HS-27A (cell line): ENCODE measurements around the gene HOXC10.

Source experiments
- DNase-seq: peaks from one replicate; pipeline ENCODE4 v3.0.0-alpha.2; 2012; ENCODE audit warnings: low read depth, missing footprints

HOXC10 gene

GRCh38 chr12:53992377-53992889 lies 7.5 kb downstream of the HOXC10 start:
- DNase-seq: no peak

DNA sequence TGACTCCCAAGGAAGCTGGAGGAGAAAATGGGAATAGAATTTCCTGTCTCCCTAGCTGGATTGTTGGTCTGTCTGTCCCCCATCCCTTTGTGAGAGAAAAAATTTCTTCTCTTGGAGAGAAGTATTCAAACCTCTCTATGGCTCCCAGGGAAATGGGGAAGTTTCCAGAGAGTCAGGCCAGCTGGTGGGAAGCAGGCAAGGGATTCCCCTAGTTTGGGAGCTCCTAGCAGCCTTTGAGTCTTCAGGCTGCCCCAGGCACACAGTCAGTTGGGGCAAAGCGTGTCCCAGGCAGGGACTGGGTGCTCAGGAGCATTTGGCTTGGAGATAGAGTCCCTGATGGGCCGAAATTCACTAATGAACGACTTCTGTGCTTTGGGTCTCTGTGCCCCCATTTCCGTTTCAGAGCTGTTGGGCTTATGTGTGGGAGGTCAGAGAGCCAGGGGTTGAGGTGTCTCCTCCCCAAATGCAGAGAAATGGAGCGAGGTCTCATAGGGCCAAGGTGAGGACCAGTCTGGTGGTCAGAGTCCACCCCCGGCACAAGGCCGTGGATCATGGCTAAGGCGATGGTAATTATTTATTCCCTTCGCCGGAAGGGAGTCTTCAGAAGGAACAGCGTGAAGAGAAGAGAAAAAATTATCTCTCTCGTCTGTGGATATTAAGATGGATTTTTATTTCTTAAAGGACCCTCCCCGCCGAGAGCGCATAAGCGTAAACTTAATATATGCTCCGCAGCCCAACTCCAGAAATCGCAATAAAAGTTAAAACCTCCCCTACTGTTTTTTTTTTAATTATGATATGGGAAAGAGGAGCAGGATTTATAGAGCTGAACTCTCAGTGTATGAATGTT lies 8.4 kb downstream of the HOXC10 start:
- DNase-seq: no peak

DNA sequence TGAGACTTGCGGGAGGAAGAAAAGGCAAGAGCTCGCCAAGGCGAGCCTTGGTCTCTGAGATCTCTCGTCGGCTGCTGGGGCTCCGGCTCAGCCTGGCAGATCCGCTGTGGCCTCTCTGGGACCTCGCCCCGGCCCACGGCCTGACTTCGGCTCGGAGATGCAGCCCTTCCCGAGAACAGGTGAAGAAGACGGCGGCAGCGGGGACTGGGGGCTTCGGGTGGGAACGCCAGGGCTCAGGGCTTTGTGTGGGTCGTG lies 9.0 kb downstream of the HOXC10 start:
- DNase-seq: no peak

DNA sequence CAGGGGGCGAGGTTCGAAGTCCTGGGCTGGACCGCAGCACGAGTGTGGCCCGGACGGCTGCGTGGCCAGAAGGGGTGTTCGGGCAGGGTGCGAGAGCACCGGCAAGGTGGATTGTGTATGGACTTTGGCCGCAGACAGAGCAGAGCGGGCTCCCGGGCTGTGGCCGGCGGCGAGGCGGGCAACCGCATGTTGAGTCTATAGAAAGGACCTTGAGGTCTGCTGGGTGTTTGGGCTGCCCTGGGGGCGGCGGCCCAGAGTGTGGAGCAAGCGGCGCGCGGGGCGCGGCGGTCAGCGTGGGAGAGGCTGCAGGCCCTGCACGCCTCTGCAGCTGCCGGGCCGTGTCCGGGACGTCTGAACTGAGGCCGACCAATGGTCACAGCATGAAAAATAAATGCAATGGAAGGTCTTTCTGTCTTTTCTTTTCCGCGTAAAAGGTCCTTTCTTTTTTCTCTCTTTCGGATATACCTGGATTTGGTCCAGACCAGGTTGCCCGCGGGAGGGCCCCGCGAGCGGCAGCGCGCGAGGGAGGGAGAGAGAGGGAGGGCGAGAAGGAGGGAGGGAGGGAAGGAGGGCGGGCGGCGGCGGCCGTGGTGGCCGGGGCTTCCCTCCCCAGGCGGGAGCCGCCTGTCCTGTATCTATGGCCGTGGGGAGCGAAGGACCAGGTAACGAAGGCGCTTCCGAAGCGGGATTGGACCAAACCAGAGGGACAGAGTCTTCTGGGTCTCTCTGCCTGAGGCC lies 9.5 kb downstream of the HOXC10 start:
- no peak for DNase-seq

- peak; percentile 42 for DNase-seq
These were observed 10.0 kb downstream of the HOXC10 start for GRCh38 chr12:53995002-53995377.

DNA sequence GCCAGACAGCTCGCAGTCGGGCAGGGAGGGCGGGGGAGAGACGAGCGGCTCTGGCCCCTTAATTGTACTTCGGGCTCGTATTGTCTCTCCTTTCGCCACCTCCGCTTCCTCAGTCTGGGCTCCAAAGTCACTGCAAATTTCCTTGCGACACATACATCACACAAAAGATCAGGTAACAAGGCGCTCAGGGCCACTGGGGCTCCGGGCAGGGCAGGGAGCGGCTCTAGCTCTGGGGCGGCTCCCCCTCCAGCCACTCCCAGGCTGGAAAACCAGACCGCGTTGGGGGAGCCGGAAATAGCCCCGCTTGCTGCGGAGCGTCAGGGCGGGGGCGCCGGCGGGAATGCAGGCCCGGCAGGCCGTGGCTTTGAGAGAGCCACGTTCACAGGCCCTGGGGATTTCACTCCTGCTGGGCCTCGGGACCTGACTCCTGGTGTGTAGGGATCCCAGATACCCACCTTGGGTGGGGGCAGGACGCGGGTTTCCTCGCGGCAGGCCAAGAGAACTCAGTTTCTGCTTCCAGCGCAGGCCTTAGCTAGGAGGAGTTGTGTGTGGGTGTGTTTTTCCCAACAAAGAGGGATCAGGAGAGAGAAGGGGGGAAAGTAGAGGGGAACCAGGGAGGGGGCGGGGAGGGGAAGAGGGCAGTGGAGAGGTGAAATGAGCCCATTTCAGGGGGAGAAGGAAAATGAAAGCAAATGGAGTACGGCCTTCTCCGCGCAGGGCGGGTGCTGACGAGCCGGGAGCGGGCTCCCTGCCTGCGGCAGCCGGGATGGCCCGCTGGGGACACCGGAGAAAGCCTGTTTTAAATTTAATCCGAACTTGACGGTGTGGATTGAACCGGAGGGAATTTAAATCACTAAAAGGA lies 10.7 kb downstream of the HOXC10 start:
- DNase-seq: peak; percentile 58

DNA sequence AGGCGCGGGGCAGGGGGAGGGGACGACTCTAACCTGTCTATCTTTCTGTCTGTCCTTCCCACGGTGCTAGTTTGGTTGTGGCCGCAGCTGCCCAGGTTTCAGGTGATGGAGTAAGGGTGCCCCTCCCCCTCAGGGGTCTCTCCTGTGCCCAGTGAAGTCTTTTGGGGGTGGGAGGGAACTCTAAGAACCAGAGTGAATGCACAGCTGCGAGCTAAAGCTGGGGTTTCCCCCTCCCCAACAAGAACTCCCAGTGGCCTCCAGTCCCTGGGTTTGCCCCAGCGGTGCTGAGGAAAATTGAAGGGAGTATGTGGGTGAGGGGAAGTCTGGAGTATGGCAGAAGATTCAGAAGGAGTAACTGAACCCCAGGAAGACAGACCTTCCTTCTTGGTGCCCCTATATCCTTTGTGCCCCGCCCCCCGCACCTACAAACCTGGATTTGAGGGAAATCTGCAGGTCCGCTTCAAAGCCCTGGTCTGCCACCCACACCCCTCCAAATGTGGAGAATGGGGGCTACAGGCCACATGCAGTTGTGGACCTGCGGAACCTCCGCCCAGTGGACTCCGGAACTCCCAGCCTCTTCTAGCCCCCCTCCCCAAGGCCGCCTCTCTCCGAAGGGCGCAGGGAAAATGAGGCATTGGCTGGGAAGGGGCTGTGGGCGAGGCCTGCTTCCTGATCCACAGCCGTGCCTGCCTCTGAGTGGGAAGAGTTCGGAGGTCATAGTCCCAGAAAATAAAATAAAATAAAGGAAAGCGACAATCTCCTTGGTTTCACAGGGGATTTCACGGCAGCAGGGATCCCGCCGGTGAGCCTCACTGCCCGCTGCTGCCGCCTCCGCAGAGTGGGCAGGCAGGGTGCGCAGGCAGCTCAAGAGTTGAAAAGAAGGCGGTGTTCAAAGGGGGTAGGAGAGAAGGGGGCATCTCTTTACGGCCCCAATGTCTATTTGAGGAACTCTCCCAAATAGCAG lies 11.6 kb downstream of the HOXC10 start:
- no peak for DNase-seq

- DNase-seq: no peak
These were observed 12.5 kb downstream of the HOXC10 start for GRCh38 chr12:53997204-53998109.

DNA sequence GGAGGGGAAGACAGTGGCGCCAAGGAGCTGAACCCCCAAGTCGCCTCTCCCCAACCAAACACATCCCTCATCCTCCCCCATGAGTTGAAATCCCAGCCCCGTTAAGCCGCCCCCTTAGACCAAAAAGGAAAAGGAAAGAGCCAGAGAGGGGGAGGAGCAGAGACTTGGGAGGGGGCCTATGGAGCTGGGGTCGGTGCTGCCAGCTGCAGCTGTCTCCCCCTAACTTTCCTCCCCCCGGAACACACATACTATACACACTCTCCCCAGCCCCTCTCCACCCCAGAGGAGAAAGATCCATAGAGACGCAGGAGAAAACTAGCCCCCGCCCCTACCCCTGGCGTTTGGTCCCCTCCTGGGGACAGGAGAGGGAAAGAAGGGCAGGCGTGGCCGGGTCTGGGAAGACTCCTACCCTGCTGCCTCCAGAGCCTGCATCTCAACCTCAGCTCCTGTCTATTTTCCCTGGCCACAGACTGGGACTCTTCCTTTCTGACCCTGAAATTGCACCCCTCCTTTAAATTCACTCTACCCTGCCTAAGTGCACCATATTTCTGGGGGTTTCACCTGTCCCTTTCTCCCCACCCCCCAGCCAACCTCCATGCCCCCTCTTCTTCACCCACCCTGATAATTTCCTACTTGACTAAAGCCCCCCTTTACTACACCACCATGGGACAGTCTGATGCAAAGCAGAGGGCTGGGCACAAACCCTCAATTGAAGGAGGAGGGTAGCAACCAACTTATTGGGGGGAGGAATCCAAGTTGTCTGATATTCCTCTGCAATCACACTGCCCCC lies 13.4 kb downstream of the HOXC10 start:
- no peak for DNase-seq

DNA sequence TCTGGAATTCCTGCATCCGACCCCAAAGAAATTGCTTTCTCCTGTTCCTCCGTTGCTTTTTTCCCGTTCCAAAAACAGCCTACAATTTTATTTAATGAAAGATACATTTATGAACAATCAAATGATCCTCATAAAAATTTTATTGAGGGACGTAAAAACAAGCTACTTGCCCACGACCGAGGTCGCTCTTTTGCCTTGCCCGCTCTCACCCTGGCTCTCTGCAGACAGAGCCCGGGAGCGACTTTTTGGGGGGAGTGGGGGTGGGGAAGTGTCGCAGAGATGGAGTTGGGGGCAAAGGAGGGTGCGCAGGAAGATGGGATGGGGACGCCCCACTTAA lies 13.9 kb downstream of the HOXC10 start:
- DNase-seq: no peak

DNA sequence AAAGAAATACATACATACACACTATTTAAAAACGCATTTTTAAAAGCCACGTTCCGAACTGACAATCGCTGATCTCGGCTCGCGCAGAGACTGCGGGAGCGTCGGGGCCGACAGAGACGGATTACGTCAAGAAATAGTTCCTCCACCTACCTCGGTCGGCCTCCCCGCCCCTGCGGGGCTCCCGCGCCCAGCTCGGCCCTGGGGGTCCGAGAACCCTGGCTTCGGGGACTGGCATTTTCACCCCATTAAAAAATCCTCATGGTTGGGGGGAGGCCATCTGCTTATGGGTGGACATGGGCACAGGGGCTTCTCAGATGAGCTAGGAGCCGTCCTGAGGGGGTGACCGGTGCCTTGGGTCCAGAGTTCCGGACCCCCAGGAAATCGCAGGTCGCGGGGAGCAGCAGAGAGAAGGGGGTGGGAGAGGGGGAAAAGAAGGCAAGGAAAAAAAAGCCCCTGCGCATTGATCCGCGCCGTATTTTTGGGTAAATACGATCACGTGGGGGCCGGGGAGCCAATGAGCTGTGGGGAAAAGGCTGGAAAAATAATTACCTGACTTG lies 14.7 kb downstream of the HOXC10 start:
- DNase-seq: peak; percentile 59

- no peak for DNase-seq
These were observed 15.5 kb downstream of the HOXC10 start, which contains the start of gene HOXC9 for GRCh38 chr12:54000116-54001114. Gene HOXC9, plus strand, starts transcription at chr12:54000161. Its CDS starts 28 bp downstream, at chr12:54000189.

GRCh38 chr12:54001283-54002187 lies 16.6 kb downstream of the HOXC10 start:
- no peak for DNase-seq

- DNase-seq: no peak
These were observed 17.4 kb downstream of the HOXC10 start for GRCh38 chr12:54002278-54002914.

GRCh38 chr12:54002915-54003389 lies 18.0 kb downstream of the HOXC10 start:
- DNase-seq: no peak

DNA sequence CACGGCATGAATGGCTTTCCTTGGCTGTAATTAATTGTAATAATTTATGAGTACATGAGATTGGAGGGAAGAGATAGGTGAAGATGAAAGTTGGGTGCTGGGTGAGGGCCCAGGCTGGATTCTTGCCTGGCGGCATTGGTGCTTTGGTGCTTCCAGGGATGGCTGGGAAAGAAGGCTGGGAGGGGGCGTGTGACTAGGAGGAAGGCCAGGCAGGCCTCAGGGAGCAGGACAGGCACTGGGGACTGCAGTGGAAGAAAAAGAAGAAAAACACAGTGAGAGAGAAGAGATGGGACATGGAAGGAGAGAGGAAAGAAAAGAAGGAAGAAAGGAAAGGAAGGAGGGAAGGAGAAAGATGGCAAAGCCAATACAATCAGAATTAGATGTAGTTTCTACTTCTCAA lies 18.7 kb downstream of the HOXC10 start:
- DNase-seq: no peak
